ENCODE results near the gene NRSN1.
"Not testable (repeated sequence)": the region's sequence is repeated elsewhere in the genome, so short reads cannot be mapped to it uniquely, and the experiment has no call there.

NRSN1 gene

DNA sequence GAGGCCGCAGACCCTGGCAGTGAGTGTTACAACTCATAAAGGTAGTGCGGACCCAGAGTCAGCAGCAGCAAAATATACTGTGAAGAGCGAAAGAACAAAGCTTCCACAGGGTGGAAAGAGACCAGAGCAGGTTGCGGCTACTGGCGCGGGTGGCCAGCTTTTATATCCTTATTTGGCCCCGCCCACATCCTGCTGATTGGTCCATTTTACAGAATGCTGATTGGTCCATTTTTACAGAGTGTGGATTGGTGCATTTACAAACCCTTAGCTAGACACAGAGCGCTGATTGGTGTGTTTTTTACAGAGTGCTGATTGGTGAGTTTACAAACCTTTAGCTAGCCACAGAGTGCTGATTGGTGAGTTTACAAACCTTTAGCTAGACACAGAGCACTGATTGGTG lies 16.7 kb downstream of the NRSN1 start:
- not testable (repeated sequence) for DNase-seq (ENCODE audit: low read depth, low spot score)

DNA sequence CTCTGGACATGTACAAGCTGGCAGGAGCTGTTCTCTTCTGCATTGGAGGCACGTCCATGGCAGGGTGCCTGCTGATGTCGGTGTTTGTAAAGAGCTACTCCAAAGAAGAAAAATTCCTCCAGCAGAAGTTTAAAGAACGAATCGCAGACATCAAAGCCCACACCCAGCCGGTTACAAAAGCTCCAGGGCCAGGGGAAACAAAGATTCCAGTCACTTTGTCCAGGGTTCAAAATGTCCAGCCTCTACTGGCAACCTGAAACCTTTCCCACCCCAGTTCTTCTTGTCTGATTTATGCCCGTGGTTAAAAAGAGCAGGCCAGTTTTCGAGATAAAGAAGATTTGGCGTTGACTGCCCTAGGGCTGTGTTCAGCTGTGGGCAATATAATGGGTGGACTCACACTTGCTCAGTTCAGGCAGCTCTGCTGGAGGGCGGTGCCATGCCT lies 19.7 kb downstream of the NRSN1 start:
- DNase-seq (ENCODE audit: low read depth, low spot score) = no peak

DNA sequence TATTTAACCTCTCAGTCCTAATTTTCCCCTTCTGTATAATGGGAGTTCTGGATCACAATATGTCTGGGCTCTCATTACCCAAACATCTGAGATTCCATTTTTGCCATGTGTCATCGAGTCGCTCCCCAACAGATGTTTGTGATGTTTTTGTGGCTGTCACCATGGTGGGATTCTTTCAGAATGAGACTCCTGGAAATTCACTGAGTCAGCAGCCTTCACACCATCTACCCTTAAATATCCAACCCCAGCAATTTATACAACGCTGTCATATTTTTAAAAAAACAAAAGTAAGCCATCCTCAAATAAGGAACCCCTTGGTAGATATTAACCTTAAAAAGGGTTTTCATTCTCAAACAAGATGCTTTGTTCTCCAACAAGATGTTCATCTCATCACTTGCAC lies 20.9 kb downstream of the NRSN1 start:
- DNase-seq (ENCODE audit: low read depth, low spot score) = no peak

DNA sequence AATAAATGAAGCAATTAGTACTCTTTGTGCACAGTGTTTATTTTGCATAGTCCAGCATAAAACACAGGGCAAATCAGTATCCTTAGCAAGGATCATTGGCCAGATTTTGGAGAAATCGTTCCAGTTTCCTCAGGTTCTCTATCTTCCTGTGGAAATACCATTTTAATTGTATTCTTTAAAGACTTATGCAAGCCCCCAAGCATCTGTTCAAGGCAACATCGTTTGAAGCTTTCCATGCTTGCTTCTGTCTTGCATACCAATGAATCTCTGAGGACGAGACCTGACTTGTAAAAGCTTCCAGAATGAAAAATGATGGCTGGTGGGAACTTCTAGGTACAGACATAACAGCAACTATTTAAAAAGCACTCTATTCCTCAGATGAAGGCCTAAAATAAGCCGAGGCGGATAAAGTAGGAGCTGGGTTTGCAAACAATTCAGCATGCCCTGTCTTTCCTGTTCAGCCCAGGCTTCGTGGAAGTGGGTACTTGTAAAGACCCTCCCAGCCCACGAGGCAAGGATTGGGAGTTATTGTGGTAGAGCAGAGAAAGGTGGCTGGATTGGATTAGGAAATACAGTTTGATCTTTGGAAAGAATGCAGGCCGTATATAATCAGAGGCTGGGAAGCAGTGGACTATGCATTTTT lies 21.6 kb downstream of the NRSN1 start:
- DNase-seq (ENCODE audit: low read depth, low spot score) = no peak

DNA sequence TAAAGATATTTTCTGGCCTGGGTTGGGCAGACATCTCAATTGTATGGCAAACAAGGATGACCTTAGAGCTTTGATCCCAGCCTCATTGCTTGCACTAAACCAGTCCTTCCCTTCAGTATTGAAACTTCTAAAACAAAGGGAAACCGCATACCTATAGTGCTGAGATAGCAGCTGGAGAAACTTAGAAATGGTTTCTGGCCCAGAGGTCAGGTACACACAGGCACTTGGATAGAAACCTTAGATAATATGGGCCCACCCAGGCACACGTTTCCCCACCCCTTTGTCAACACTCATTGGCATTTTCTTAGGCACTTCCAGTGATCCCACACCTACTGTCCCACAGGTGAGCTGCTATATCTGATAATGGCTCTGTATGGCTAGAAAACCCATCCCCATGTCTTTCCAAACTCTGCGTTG lies 22.1 kb downstream of the NRSN1 start:
- DNase-seq (ENCODE audit: low read depth, low spot score) = no peak

DNA sequence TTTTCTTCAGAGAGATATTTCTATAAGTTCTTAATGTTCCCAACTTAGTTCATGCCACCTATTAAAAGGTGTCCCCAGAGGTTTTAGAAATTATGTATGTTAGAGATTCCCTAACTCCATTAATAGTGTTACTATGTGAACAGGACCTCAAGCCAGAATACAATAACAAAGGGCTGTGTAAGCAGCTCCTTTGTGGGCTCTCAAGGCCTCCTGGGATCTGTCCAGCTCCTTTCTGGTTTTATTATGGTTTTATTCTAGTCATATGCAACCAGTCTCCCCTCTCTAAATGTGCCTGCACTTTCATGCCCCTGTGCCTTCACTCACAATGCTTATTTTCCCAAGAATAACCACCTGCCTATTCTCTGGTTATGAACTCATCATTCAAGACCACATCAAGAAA lies 22.7 kb downstream of the NRSN1 start:
- no peak for DNase-seq (ENCODE audit: low read depth, low spot score)

DNA sequence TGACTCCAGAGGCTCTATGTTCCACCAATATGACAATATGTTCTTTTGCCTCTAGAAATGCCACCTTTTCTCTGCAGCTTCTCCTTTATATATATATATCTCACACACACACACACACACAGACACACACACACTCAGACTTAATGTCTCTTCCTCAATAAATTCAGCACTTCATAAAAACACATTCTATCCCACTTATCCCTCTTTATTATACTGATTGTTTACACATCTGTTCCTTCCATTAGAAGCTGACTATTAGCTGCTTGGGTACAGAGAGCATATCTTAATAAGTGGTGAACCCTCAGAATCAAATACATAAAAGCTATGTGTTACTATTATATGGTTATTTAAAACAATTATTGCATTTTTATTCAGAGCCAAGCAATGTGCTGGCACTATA lies 23.3 kb downstream of the NRSN1 start:
- DNase-seq (ENCODE audit: low read depth, low spot score) = no peak

DNA sequence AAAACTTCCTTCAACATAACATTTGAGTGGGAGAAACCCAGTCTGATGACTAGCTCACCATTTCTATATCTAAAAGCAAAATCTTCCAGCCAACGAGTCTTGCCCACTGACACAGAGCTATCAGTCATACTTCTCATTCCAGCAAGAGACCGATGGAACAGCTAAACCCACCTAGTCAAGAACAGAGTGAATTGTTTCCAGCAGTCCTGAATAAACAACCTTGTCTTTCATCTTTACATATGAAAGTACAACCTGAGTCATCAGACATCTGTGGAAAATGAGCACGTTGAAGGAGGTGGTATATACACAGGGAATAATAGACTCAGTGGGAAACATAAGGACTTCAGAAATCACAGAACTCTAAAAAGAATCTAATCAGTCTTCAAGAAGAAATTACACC lies 23.8 kb downstream of the NRSN1 start:
- no peak for DNase-seq (ENCODE audit: low read depth, low spot score)

DNA sequence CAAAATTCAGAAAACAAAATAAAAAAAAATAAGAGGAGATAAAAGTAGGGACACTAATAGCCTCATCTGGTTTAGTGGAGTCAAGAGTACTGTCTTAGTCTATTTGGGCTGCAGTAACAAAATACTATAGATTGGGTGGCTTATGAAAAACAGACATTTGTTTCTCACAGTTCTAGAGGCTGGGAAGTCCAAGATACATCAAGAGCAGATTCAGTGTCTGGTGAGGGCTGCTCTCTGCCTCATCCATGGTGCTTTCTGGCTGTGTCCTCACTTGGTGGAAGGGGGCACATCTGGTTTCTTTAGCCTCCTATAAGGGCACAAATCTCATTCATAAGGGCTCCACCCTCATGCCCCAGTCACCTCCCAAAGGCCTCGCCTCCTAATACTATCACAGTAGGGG lies 26.0 kb downstream of the NRSN1 start:
- no peak for DNase-seq (ENCODE audit: low read depth, low spot score)

DNA sequence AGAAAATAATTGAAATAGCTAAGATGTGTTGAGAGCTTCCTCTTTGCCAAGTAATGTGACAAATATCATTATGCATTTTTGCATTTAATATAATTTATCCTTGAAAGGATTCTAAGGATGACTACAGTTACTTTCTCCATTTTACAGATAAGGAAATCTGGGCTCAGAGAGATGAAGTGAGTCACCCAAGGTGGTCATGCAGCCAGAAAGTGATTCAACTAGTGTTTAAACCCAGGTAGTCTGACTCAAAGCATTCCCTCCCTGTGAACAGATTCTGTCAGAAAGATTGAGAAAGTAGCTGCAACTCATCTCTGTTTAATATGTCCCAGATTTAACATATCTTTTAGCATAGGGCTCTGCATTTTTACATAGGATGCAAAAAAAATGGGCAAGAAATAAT lies 28.1 kb downstream of the NRSN1 start:
- DNase-seq (ENCODE audit: low read depth, low spot score) = no peak

DNA sequence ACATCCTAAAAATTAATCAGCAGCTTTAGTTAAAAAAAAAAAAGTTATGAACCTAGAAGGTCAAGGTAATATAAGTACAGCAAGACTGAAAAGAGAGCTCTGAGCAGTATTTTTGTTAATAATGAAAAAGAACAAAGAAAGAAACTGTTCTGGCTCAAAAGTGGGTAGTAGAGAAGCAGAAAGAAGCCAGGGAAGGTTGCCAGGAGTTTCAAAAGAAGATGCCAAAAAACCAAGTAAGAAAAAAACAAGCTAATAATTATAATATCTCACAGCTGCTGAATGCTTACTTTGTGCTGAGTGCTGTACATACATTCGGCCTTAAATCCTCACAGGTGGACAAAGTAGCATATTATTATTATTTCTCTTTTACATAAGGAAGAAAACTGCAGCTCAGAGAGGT lies 31.9 kb downstream of the NRSN1 start:
- no peak for DNase-seq (ENCODE audit: low read depth, low spot score)

DNA sequence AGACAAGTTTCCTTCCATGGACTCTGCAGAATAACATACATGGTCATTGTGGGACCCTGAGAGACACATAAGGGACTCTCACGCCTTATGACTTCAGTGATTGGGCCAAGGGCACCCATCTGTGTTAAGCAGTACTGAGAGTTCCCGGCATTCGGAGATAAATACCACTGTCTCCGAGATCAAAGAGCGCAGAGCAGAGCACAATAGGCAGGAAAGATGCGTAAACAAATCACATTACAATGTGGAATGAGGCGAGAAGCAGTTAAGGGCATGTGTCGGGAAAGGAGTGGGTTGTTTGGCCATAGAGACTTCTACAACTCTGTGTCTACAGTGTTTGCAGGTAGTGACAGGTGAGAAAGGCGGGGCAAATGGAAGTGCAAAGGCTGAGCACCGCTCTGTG lies 57.6 kb downstream of the NRSN1 start:
- no peak for DNase-seq (ENCODE audit: low read depth, low spot score)

DNA sequence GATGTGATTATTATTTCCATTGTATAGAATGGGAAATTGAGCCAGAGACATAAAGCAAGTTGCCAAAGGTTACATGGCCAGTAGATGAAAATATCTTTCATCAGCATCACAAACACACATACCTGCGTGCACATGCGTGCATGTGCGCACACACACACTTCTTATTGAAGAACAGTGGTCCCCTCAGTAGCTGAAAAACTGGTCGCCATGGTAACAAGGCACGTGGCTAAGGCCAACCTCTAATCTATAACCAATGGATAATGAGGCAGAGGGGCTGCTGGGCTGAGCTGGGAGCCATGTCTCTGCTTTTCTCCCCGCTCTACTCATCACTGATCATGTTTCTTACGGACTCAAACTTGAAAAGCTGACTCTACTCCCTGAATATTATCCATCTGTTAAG lies 60.3 kb downstream of the NRSN1 start:
- no peak for DNase-seq (ENCODE audit: low read depth, low spot score)

DNA sequence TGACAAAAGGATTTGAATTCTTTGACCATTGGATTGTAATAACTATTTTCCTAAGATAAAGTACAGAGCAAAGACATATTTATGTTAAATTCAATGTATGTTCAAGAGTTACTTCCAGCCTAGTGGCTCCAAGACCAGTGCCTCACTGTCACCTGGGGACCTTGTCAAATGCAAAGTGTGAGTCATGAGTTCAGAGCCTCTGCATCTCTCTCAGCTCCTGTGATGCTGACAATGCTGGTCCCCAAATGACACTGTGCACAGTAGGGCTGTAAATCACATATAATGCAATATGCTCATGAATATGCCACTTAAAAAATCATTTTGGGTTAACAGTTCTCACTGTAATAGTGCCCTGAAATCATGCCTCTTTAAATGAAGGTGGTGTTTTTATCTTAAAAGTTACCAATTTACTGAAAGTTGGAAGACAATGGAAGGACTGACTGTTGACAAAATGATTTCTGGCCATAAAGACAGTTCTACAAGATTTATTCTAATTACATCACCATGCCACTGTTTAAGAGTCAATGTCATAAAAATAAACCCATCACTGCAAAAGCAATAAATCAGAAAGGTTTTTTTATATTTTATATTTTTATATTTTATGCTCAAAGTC lies 62.1 kb downstream of the NRSN1 start:
- DNase-seq (ENCODE audit: low read depth, low spot score) = no peak

DNA sequence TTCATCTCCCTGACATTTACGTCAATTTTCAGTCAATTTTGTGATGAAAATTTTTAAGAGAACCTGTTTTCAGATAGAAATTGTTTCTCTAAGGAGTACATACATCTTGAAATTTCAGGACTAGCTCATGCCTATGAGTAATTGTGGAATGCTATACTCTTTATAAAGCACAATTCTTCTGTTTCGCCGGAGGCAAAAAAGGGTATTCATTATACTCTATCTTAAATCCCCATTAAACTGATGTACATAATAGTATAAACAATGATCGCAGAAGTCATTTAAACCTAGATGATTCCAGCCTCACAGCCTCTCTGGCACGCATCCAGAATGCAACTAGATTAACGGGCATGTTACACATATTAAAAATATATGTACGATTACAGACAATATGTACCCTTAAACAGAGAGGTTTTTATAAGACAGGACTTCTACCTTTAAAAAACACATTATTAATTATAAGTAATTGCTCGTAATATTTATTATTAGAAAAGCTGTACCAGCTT lies 62.6 kb downstream of the NRSN1 start:
- DNase-seq (ENCODE audit: low read depth, low spot score) = no peak

DNA sequence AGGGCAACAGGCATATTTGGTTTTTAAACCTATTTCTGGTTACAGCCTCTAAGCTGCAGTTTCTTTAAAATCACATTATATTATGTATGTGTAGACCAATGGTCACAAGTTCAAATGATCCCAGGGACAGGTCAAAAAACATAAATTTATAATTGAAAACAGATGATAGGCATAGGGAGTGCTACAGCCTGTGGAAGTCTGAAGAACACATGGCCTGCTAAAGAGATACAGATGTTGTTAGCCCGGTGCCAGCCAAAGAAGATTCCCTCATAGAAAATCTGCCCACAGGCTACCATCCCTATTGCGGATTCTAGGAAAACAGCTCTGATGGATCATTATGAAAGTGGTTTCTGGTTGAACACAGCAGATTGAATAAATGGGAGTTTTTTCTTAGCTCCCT lies 65.3 kb downstream of the NRSN1 start:
- DNase-seq (ENCODE audit: low read depth, low spot score) = no peak

DNA sequence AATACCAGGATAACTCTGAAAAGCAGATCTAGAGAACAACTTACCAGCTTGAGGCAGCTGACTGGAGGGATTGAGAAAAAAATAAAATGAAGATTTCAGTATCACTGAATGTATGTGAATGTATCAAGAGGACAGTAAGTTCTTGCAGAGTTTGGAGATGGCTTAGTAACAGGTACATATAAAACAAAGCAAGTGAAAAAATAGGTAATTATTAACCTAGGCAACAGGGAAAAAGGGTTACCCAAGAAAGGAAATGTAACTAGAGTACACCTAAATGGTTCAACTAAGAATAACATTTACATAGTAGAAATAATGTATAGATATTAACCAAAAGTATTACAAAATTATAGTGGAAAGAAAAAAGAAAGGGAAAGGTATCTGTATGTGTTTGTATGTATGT lies 67.3 kb downstream of the NRSN1 start:
- no peak for DNase-seq (ENCODE audit: low read depth, low spot score)

DNA sequence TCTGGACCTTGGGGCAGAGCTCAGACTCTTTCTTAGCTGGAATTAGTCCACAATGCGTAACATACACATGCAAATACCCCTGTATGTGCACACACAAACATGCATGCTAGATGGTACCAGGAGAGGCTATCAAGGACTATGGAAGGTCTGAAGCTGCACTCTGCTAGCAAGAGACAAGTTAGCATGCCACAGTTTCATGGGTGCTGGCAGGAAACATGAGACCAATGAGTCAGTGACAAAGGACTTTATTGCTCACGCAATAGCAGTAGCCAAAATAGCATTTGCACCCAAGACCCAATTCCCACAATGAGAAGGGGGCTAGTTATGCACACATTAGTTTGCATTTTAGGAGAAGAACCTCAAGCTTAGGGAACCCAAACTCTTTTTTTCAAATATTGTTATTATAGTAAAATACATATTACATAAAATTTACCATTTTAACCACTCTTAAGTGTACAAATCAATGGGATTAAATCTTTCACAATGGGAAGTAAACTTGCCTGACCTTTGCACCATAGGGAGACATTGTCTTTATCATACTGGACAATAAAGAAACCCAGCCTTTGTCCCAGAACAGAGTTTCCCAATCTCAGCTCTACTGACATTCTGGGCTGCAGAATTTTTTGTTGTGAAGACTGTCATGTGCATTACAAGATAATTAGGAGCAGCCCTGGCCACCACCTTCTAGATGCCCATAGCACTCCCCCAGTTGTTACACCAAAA lies 69.1 kb downstream of the NRSN1 start:
- DNase-seq (ENCODE audit: low read depth, low spot score) = no peak

DNA sequence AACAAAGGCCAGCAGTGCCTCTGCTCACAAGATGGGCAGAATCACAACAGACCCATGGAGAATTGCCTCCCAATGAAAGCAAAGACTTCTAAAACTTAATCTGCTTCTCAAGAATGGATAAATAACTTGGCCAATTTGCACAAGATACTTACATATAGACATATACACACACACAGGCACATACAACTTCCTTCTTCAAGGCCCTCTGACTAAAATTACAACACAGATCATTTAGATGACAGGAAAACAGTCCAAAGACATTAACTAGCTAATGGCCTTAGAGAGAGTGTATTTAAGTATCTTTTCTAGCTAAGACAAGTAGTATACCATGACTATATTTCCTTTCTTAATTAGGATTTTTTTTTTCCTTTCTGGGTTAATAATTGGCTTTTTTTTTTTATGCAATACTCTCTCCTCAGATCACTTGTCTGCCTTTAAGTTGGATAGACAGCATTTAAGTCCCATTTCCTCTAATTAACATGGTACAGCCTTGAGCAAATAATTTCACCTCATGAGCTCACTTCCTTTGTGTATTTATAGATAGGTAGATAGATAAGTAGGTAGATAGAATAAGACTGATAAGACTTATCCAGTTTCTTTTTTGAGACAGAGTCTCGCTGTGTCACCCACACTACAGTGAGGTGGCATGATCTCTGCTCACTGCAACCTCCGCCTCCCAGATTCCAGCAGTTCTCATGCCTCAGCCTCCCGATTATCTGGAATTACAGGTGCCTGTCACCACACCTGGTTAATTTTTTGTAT lies 70.0 kb downstream of the NRSN1 start:
- no peak for DNase-seq (ENCODE audit: low read depth, low spot score)

Measured in activated CD4-positive, CD25-positive, alpha-beta regulatory T cell treated with anti-CD3 and anti-CD28 coated beads, Interleukin-2, amount 50 U/mL, for 16 hours (primary cell).